Bronchial epithelial cell (primary cell): Measurements from ENCODE around the gene TM4SF4. TPM values are rescaled to one million over a fixed set of nuclear protein-coding genes. Genes with fewer than 3 reads are reported as not detected.

ENCODE experiments used
- DNase-seq: peaks from one replicate; pipeline ENCODE4 v3.0.0-alpha.2; 2010; ENCODE audit warnings: low read depth
- FAIRE-seq: peaks from 2 replicates; lab custom pipeline; 2011; peaks lifted over from hg19 to GRCh38; lab: Jason Lieb, UNC
- H3K27me3 ChIP-seq: 2 replicates; pipeline ENCODE4 v1.5.1; 2011; ENCODE audit warnings: low read length; ENCODE audit not compliant: control insufficient read depth, insufficient read depth
- H3K36me3 ChIP-seq: 2 replicates; pipeline ENCODE4 v1.5.1; 2011; ENCODE audit warnings: low read length; ENCODE audit not compliant: control insufficient read depth, insufficient read depth
- H3K4me3 ChIP-seq: 2 replicates; pipeline ENCODE4 v1.5.1; 2011; ENCODE audit warnings: mild to moderate bottlenecking, low read depth, low read length, control low read depth
- total RNA-seq: library from RNA; depleted of rRNA; stranded (reverse); fragments of >200 nt; gene quantifications from 2 replicates; pipeline ENCODE4 v1.2.1, GENCODE V29; 2014
- TF ChIP-seq, protein P1 (sequence below): IDR thresholded peaks from 2 replicates; pipeline ENCODE4 v1.5.1; 2011; ENCODE audit warnings: mild to moderate bottlenecking, moderate library complexity, low read length, control low read depth, inconsistent platforms; ENCODE audit not compliant: insufficient read depth, severe bottlenecking

The TM4SF4 gene
- total RNA-seq, 1 donor from 2014 or later, result not detected

DNA sequence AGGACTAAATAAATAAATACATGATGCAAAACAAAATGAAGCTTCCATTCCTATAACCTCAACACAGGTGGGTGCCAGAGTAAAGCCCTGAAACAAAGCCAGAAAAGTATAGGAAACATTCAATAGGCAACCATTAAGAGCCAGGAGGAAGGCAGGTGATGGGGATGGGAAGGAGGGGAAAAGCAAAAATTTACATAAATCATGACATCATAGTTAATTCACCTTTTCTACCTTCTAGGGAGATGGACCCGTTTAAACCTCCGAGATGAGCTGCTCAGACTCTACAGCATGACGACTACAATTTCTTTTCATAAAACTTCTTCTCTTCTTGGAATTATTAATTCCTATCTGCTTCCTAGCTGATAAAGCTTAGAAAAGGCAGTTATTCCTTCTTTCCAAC is 27.9 kb downstream of the TM4SF4 start:
- TF ChIP-seq, protein P1, sequence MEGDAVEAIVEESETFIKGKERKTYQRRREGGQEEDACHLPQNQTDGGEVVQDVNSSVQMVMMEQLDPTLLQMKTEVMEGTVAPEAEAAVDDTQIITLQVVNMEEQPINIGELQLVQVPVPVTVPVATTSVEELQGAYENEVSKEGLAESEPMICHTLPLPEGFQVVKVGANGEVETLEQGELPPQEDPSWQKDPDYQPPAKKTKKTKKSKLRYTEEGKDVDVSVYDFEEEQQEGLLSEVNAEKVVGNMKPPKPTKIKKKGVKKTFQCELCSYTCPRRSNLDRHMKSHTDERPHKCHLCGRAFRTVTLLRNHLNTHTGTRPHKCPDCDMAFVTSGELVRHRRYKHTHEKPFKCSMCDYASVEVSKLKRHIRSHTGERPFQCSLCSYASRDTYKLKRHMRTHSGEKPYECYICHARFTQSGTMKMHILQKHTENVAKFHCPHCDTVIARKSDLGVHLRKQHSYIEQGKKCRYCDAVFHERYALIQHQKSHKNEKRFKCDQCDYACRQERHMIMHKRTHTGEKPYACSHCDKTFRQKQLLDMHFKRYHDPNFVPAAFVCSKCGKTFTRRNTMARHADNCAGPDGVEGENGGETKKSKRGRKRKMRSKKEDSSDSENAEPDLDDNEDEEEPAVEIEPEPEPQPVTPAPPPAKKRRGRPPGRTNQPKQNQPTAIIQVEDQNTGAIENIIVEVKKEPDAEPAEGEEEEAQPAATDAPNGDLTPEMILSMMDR, result no peak
- Histone ChIP-seq H3K36me3 (no peaks in the 10 kb centered on the region), H3K4me3 (no peak overlapping the region), H3K27me3 (no peaks in the 10 kb centered on the region)
- DNase-seq (no peak), FAIRE-seq (no peak)

DNA sequence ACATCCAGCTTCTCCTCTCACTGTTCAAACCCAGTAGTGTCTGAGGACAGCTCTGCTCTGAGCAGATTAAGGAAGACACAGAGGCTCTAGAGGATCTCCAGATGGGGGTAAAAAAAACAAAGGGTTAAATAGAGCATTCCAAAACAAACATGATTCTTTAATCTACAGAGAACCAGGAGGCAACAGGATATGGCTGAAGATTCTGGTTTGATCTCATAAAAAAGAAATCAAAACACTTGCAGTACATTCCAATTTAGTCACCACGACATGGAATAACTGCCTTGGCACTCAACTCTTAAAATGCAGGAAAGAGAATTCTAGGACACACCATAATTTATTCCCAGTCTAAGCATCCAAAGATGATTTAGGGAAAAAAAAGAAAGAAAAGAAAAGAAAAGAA is 32.0 kb downstream of the TM4SF4 start:
- Histone ChIP-seq H3K4me3 (no peak overlapping the region), H3K36me3 (no peaks in the 10 kb centered on the region), H3K27me3 (no peaks in the 10 kb centered on the region)
- TF ChIP-seq, protein P1, result no peak
- FAIRE-seq, result no peak
- no peak for DNase-seq

DNA sequence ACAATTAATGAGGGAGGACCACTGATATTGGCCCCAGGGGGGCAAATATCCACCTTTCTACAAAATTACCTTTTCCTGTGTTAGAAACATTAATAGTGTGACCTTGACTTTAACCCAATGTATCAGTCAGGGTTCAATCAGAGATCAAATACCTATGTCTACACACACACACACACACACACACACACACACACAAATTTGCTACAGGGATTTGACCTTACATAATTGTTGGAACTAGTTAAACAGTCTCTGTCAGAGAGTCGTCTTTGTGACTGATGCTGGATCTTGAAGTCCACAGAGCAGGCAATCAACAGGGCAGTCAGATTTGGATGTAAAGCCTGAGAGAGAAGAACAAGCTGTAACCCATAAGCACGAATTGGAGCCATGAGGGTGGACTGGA is 32.5 kb downstream of the TM4SF4 start:
- DNase-seq (no peak), FAIRE-seq (no peak)
- TF ChIP-seq, protein P1, result no peak
- H3K27me3 ChIP-seq, result no peaks in the 10 kb centered on the region
- H3K4me3 ChIP-seq, result no peak overlapping the region
- no peaks in the 10 kb centered on the region for H3K36me3 ChIP-seq

DNA sequence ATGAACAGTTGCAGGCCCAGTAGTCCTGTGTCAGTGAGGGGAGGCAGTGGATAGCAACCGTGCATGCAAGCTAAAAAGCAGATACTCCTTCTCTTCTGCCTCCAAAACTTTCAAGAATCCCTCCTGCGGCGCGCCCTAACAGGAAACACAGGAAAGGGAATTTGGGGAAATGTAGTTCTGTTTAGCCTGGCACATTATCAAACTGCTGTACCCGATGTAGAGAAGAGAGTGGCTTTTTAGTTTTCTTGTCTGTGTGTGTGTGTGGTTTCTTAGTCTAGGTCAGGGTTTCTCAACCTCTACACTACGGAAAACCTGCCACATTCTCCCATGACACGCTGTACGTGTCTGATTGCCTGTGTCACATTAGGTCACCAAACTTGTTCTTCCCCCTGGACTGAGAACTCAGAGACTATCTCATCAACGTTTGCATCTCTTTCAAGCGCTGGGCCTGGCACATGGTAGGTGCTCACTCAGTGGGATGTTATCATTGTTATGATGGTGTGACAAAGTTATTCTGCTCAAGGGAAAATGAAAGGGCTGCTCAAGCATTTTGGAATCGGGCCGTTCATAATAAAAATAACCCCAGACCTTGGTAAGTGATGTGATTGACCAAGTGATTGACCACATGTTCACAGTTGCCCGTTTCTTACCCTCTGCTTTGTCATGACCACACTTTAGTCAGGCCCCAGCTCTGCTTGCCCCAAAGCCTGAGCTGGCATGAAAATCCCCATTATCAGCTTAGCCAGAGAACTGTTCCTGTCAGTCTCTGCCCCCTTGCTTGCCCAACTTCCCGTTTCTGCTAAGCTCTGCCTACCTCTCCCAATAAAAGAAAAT is 33.2 kb downstream of the TM4SF4 start:
- Histone ChIP-seq H3K4me3 (no peak overlapping the region), H3K27me3 (no peaks in the 10 kb centered on the region), H3K36me3 (no peaks in the 10 kb centered on the region)
- DNase-seq (peak; percentile 42), FAIRE-seq (no peak)
- TF ChIP-seq, protein P1, result no peak

DNA sequence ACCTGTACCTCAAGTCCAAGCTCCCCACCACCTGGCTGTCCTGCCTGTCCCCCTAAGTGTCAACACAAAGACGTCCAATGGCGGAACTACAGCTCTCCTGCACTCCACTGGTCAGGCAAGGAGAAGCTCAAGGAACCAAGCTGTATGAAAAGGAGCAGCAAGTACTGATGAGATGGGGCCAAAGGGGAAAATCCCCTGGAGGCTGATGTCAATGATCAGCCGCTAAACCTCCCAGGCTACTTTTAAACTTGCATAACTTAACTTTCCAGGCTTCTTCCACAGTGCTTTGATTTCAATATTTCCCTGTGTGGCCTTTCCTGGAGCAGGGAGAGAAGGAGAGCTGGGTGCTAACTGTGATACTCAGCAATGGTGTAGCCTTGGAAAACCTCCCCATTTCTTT is 35.0 kb downstream of the TM4SF4 start:
- TF ChIP-seq, protein P1, result no peak
- FAIRE-seq, result no peak
- no peak for DNase-seq
- no peaks in the 10 kb centered on the region for H3K36me3 ChIP-seq
- no peak overlapping the region for H3K4me3 ChIP-seq
- no peaks in the 10 kb centered on the region for H3K27me3 ChIP-seq

DNA sequence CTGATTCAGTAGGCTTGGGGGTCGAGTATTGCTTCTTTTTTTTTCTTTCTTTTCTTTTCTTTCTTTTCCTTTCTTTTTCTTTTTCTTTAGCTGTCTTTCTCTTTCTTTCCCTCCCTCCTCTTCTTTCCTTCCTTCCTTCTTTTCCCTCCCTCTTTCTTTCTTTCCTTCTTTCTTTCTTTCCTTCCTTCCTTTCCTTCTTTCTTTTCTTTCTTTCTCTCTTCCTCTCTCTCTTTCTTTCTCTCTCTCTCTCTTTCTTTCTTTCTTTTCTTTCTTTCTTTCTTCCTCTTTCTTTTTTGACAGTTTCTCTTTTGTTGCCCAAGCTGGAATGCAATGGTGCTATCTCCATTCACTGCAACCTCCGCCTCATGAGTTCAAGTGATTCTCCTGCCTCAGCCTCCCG is 36.0 kb downstream of the TM4SF4 start:
- FAIRE-seq (no peak), DNase-seq (no peak)
- Histone ChIP-seq H3K36me3 (no peaks in the 10 kb centered on the region), H3K4me3 (no peak overlapping the region), H3K27me3 (no peaks in the 10 kb centered on the region)
- TF ChIP-seq, protein P1, result no peak
